HG03108 (cell line): ENCODE results near the gene C1orf198.

Experiments
- ATAC-seq: cut with Tn5 transposase; IDR thresholded peaks from one replicate; pipeline ENCODE4 v1.9.1; 2021; ENCODE audit warnings: moderate library complexity; ENCODE audit not compliant: unreplicated experiment

C1orf198 gene

GRCh38 chr1:230788561-230789275 lies 79.6 kb downstream of the C1orf198 start:
- no peak for ATAC-seq

DNA sequence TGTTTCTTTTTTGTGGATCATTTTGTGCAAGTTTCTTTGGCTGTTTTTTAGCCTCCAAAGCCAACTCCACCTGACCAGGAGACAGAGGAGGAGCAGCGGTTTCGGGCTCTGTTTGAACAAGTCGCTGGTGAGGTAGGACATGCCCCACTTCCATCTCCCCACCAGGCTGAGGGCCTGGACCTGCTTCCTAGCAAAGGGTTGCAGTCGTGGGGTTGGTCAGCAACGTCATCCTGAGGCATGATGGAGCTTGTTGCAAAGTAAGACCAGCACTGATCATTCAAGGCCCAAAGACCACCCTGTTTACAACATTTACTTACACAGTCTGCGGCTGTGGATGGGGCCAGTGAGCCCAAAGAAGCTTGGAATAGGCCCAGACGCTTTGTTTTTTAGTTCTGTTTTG lies 80.8 kb downstream of the C1orf198 start:
- ATAC-seq, result no peak
